Activated CD4-positive, alpha-beta memory T cell treated with anti-CD3 and anti-CD28 coated beads for 36 hours (primary cell): ENCODE data around the gene EMSY. TPM values are rescaled to one million over a fixed set of nuclear protein-coding genes. Genes with fewer than 3 reads are reported as not detected.
"Not testable (repeated sequence)": the region's sequence is repeated elsewhere in the genome, so short reads cannot be mapped to it uniquely, and the experiment has no call there.

Experiments
- CTCF ChIA-PET: fragments of 350-600 bp; sonication (Branson Sonifier 250); formaldehyde crosslinking; loops from one replicate; lab custom pipeline; 2021; ENCODE audit warnings: antibody characterized with exemption, inconsistent platforms; lab: Charles Lee
- POLR2A ChIA-PET: fragments of 350-600 bp; sonication (Branson Sonifier 250); formaldehyde crosslinking; loops from one replicate; lab custom pipeline; 2021; ENCODE audit warnings: antibody characterized with exemption; lab: Charles Lee
- DNase-seq: peaks from one replicate; pipeline ENCODE4 v3.0.0-alpha.2; 2020
- H3K27ac Mint-ChIP-seq: one replicate; pipeline ENCODE4 v1.8.0; 2021; ENCODE audit warnings: mixed read lengths
- H3K27me3 Mint-ChIP-seq: one replicate; pipeline ENCODE4 v1.8.0; 2021; ENCODE audit warnings: mixed read lengths
- H3K36me3 Mint-ChIP-seq: one replicate; pipeline ENCODE4 v1.8.0; 2021; ENCODE audit warnings: mixed read lengths
- H3K4me1 Mint-ChIP-seq: one replicate; pipeline ENCODE4 v1.8.0; 2021; ENCODE audit warnings: low read depth, mixed read lengths
- H3K4me3 Mint-ChIP-seq: one replicate; pipeline ENCODE4 v1.8.0; 2021; ENCODE audit warnings: mild to moderate bottlenecking, mixed read lengths
- H3K9me3 Mint-ChIP-seq: one replicate; pipeline ENCODE4 v1.8.0; 2021; ENCODE audit warnings: mixed read lengths
- intact Hi-C: fragments of 100-400 bp; cut with micrococcal nuclease; formaldehyde crosslinking; loops from one replicate; pipeline ENCODE4 v1.15.1; 2023
- total RNA-seq, 2 experiments: library from RNA; stranded (reverse); gene quantifications; one replicate each; pipeline ENCODE4 v1.2.3, GENCODE V29; 2021

Gene EMSY
- total RNA-seq, result 10 to 100 TPM; 23.5 to 25.4 TPM

GRCh38 chr11:76444384-76445120 lies at the start of gene EMSY:
EMSY (plus strand) TSS chr11:76445018; CDS start chr11:76446939, 1,921 bp downstream.
- H3K36me3 Mint-ChIP-seq, result peaks cover 22% of the 10 kb centered on the region
- ChIA-PET CTCF (interaction anchor here (3.1 kb wide), 1 partner anchor 237 kb away, joined by 10 read pairs; the partner anchor contains the start of gene WNT11), POLR2A (interaction anchor here (1.6 kb wide), 1 partner anchor 19 kb away, joined by 5 read pairs; no protein-coding TSS in a partner anchor)
- peak within 1 kb of the TSS; percentile 91 for H3K27ac Mint-ChIP-seq
- no peaks in the 10 kb centered on the region for H3K27me3 Mint-ChIP-seq
- H3K9me3 Mint-ChIP-seq, result no peaks in the 10 kb centered on the region
- H3K4me1 Mint-ChIP-seq, result peaks cover 33% of the 10 kb centered on the region
- intact Hi-C loops, result loop anchor here (1.0 to 10.0 kb wide), 8 partner anchors 20 to 1550 kb away; partner anchors contain the start of genes GVQW3, INTS4, LRRC32 and THAP12
- peak within 1 kb of the TSS; percentile 98 for H3K4me3 Mint-ChIP-seq
- peak; percentile 95 for DNase-seq

- Mint-ChIP-seq H3K4me1 (no peaks in the 10 kb centered on the region), H3K4me3 (no peak overlapping the region), H3K27me3 (no peaks in the 10 kb centered on the region), H3K9me3 (no peaks in the 10 kb centered on the region), H3K27ac (no peak overlapping the region), H3K36me3 (no peaks in the 10 kb centered on the region)
- ChIA-PET POLR2A (no interaction called here), CTCF (interaction anchor here (1.0 kb wide), 1 partner anchor 187 kb away, joined by 3 read pairs; no protein-coding TSS in a partner anchor)
- no peak for DNase-seq
- intact Hi-C loops, result no loop called here
Observed at GRCh38 chr11:76395296-76395695, 49.5 kb upstream of the EMSY start.

GRCh38 chr11:76397383-76397782 lies 47.4 kb upstream of the EMSY start:
- CTCF ChIA-PET, result no interaction called here

GRCh38 chr11:76400967-76401366 lies 43.9 kb upstream of the EMSY start:
- DNase-seq, result no peak
- POLR2A ChIA-PET, result no interaction called here
- Mint-ChIP-seq H3K36me3 (no peaks in the 10 kb centered on the region), H3K9me3 (no peaks in the 10 kb centered on the region), H3K27me3 (no peaks in the 10 kb centered on the region), H3K4me3 (no peak overlapping the region), H3K4me1 (no peaks in the 10 kb centered on the region), H3K27ac (no peak overlapping the region)
- intact Hi-C loops, result no loop called here
- CTCF ChIA-PET, result no interaction called here

More at GRCh38 chr11:76397383-76397782, 47.4 kb upstream of the EMSY start:
- DNase-seq, result no peak
- no peaks in the 10 kb centered on the region for H3K4me1 Mint-ChIP-seq
- POLR2A ChIA-PET, result no interaction called here
- no peak overlapping the region for H3K4me3 Mint-ChIP-seq
- H3K27me3 Mint-ChIP-seq, result no peaks in the 10 kb centered on the region
- H3K36me3 Mint-ChIP-seq, result no peaks in the 10 kb centered on the region
- intact Hi-C loops, result no loop called here
- H3K27ac Mint-ChIP-seq, result no peak overlapping the region
- H3K9me3 Mint-ChIP-seq, result no peaks in the 10 kb centered on the region

GRCh38 chr11:76401484-76401883 lies 43.3 kb upstream of the EMSY start:
- intact Hi-C loops, H3K27ac Mint-ChIP-seq: not testable (repeated sequence)

GRCh38 chr11:76406359-76406758 lies 38.5 kb upstream of the EMSY start:
- CTCF ChIA-PET, result interaction anchor here (0.7 to 1.0 kb wide), 2 partner anchors 198 to 1199 kb away, joined by 3 read pairs; no protein-coding TSS in a partner anchor
- H3K4me3 Mint-ChIP-seq, result no peak overlapping the region

More at GRCh38 chr11:76401484-76401883, 43.3 kb upstream of the EMSY start:
- H3K9me3 Mint-ChIP-seq, H3K27me3 Mint-ChIP-seq, H3K4me3 Mint-ChIP-seq, POLR2A ChIA-PET, H3K4me1 Mint-ChIP-seq, DNase-seq, H3K36me3 Mint-ChIP-seq, CTCF ChIA-PET: not testable (repeated sequence)

GRCh38 chr11:76408171-76408965 lies 36.5 kb upstream of the EMSY start:
- Mint-ChIP-seq H3K4me1 (no peaks in the 10 kb centered on the region), H3K4me3 (no peak overlapping the region), H3K36me3 (no peaks in the 10 kb centered on the region), H3K27me3 (no peaks in the 10 kb centered on the region), H3K9me3 (no peaks in the 10 kb centered on the region), H3K27ac (no peak overlapping the region)
- POLR2A ChIA-PET, result no interaction called here
- intact Hi-C loops, result no loop called here
- no peak for DNase-seq
- CTCF ChIA-PET, result no interaction called here

More at GRCh38 chr11:76406359-76406758, 38.5 kb upstream of the EMSY start:
- Mint-ChIP-seq H3K27ac (no peak overlapping the region), H3K4me1 (no peaks in the 10 kb centered on the region), H3K36me3 (no peaks in the 10 kb centered on the region), H3K27me3 (no peaks in the 10 kb centered on the region), H3K9me3 (no peaks in the 10 kb centered on the region)
- DNase-seq, result no peak
- intact Hi-C loops, result no loop called here
- POLR2A ChIA-PET, result no interaction called here

GRCh38 chr11:76410851-76411357 lies 33.9 kb upstream of the EMSY start:
- Mint-ChIP-seq H3K27me3 (no peaks in the 10 kb centered on the region), H3K36me3 (no peaks in the 10 kb centered on the region), H3K4me1 (no peaks in the 10 kb centered on the region), H3K4me3 (no peak overlapping the region), H3K9me3 (no peaks in the 10 kb centered on the region), H3K27ac (no peak overlapping the region)
- DNase-seq, result no peak
- intact Hi-C loops, result no loop called here
- POLR2A ChIA-PET, result no interaction called here
- CTCF ChIA-PET, result no interaction called here

GRCh38 chr11:76415073-76415472 lies 29.7 kb upstream of the EMSY start:
- Mint-ChIP-seq H3K4me1 (no peaks in the 10 kb centered on the region), H3K27me3 (peaks cover 10% of the 10 kb centered on the region), H3K27ac (no peak overlapping the region), H3K36me3 (no peaks in the 10 kb centered on the region), H3K4me3 (no peak overlapping the region), H3K9me3 (no peaks in the 10 kb centered on the region)
- intact Hi-C loops, result no loop called here
- POLR2A ChIA-PET, result no interaction called here
- peak; percentile 22 for DNase-seq
- CTCF ChIA-PET, result no interaction called here

GRCh38 chr11:76419896-76420295 lies 24.9 kb upstream of the EMSY start:
- no peak overlapping the region for H3K27ac Mint-ChIP-seq
- peaks cover 11% of the 10 kb centered on the region for H3K27me3 Mint-ChIP-seq
- intact Hi-C loops, result loop anchor here (10.0 kb wide), 1 partner anchor 215 kb away; the partner anchor contains the start of gene WNT11
- no peaks in the 10 kb centered on the region for H3K36me3 Mint-ChIP-seq
- H3K4me3 Mint-ChIP-seq, result no peak overlapping the region
- ChIA-PET CTCF (interaction anchor here (0.8 to 2.2 kb wide), 7 partner anchors 9 to 212 kb away, joined by 3 to 10 read pairs (median 5); no protein-coding TSS in a partner anchor), POLR2A (no interaction called here)
- no peaks in the 10 kb centered on the region for H3K9me3 Mint-ChIP-seq
- DNase-seq, result peak; percentile 30
- H3K4me1 Mint-ChIP-seq, result peaks cover 11% of the 10 kb centered on the region

GRCh38 chr11:76424379-76424778 lies 20.4 kb upstream of the EMSY start:
- ChIA-PET CTCF (interaction anchor here (0.7 to 1.0 kb wide), 2 partner anchors 59 to 216 kb away, joined by 3 to 4 read pairs; no protein-coding TSS in a partner anchor), POLR2A (interaction anchor here (1.7 kb wide), 1 partner anchor 21 kb away, joined by 5 read pairs; the partner anchor contains the start of gene EMSY)
- intact Hi-C loops, result loop anchor here (1.0 to 10.0 kb wide), 3 partner anchors 20 to 220 kb away; partner anchors contain the start of genes GVQW3, THAP12 and WNT11
- H3K36me3 Mint-ChIP-seq, result no peaks in the 10 kb centered on the region
- H3K4me3 Mint-ChIP-seq, result no peak overlapping the region
- peaks cover 13% of the 10 kb centered on the region for H3K4me1 Mint-ChIP-seq
- no peaks in the 10 kb centered on the region for H3K9me3 Mint-ChIP-seq
- H3K27ac Mint-ChIP-seq, result no peak overlapping the region
- peaks cover 4% of the 10 kb centered on the region for H3K27me3 Mint-ChIP-seq
- peak; percentile 61 for DNase-seq
